Caco-2 (cell line): ENCODE data around the gene LRRC26. TPM values are rescaled to one million over a fixed set of nuclear protein-coding genes. Genes with fewer than 3 reads are reported as not detected.

Experiments used
- BruUV-seq: library from RNA; stranded (reverse); fragments of 400-500 nt; replicated peaks from 2 replicates; lab custom pipeline; 2021; lab: Mats Ljungman, UMichigan
- CTCF ChIA-PET: fragments of 300-600 bp; sonication (Branson Sonifier 250); formaldehyde crosslinking; loops from one replicate; lab custom pipeline; 2022; ENCODE audit warnings: antibody characterized with exemption; lab: Charles Lee
- POLR2A ChIA-PET: fragments of 300-600 bp; sonication (Branson Sonifier 250); formaldehyde crosslinking; loops from one replicate; lab custom pipeline; 2022; ENCODE audit warnings: antibody characterized with exemption; lab: Charles Lee
- DNase-seq, 2 experiments: peaks; one replicate each; pipeline versions ENCODE4 v3.0.0 to v3.0.0-alpha.2; 2020 to 2022
- H3K27me3 ChIP-seq: replicated peaks from 2 replicates; pipeline ENCODE4 v1.6.0; 2011; ENCODE audit warnings: low read length; ENCODE audit not compliant: control insufficient read depth, insufficient read depth
- H3K36me3 ChIP-seq: 2 replicates; pipeline ENCODE4 v1.5.1; 2011; ENCODE audit warnings: low read length; ENCODE audit not compliant: control insufficient read depth, insufficient read depth
- H3K4me1 ChIP-seq: fragments of 250-450 bp; sonication (Bioruptor Pico); 2 replicates; pipeline ENCODE4 v1.5.1; 2020; ENCODE audit warnings: mild to moderate bottlenecking
- H3K4me3 ChIP-seq: 2 replicates; pipeline ENCODE4 v1.5.1; 2011; ENCODE audit warnings: low read depth, mild to moderate bottlenecking, control low read depth, low read length
- H3K9me3 ChIP-seq: fragments of 250-450 bp; sonication (Bioruptor Pico); 2 replicates; pipeline ENCODE4 v1.5.1; 2020; ENCODE audit warnings: mild to moderate bottlenecking, moderate library complexity
- H3K27ac Mint-ChIP-seq: one replicate; pipeline ENCODE4 v1.8.0; 2022; ENCODE audit warnings: mixed read lengths; ENCODE audit not compliant: unreplicated experiment
- H3K27me3 Mint-ChIP-seq: one replicate; pipeline ENCODE4 v1.8.0; 2022; ENCODE audit warnings: mixed read lengths; ENCODE audit not compliant: insufficient read depth, unreplicated experiment
- H3K36me3 Mint-ChIP-seq: one replicate; pipeline ENCODE4 v1.8.0; 2022; ENCODE audit warnings: mild to moderate bottlenecking, mixed read lengths; ENCODE audit not compliant: insufficient read depth, unreplicated experiment
- H3K4me1 Mint-ChIP-seq: one replicate; pipeline ENCODE4 v1.8.0; 2022; ENCODE audit warnings: low read depth, mixed read lengths; ENCODE audit not compliant: unreplicated experiment
- H3K4me3 Mint-ChIP-seq: one replicate; pipeline ENCODE4 v1.8.0; 2022; ENCODE audit warnings: mild to moderate bottlenecking, moderate library complexity, mixed read lengths; ENCODE audit not compliant: unreplicated experiment
- H3K9me3 Mint-ChIP-seq: one replicate; pipeline ENCODE4 v1.8.0; 2022; ENCODE audit warnings: mixed read lengths; ENCODE audit not compliant: unreplicated experiment
- CTCF ChIP-seq, 2 experiments: fragments of 200-600 bp in 1 of 2; IDR thresholded peaks; 1 replicate in 1 of 2; 2 replicates in 1 of 2; pipeline versions ENCODE4 v1.5.1 to v1.8.0; 2011 to 2022; ENCODE audit warnings: antibody characterized with exemption in 1 of 2, control low read depth in 1 of 2, inconsistent platforms in 1 of 2, low read depth in 1 of 2, low read length in 1 of 2, mild to moderate bottlenecking in 1 of 2, moderate library complexity in 1 of 2; ENCODE audit not compliant: insufficient read depth in 1 of 2, severe bottlenecking in 1 of 2, unreplicated experiment in 1 of 2
- intact Hi-C: fragments of 100-400 bp; cut with micrococcal nuclease; formaldehyde crosslinking; loops from one replicate; pipeline ENCODE4 v1.10.0; 2022; ENCODE audit not compliant: unreplicated experiment
- total RNA-seq: library from RNA; stranded (reverse); gene quantifications from 2 replicates; pipeline ENCODE4 v1.2.3, GENCODE V29; 2022

LRRC26 gene
- total RNA-seq, 1 experiment from 2014 or later = 2.9 TPM

- DNase-seq = no peak
- Histone ChIP-seq H3K27me3 (no peaks in the 10 kb centered on the region), H3K36me3 (peaks cover 2% of the 10 kb centered on the region), H3K4me1 (peaks cover 29% of the 10 kb centered on the region), H3K9me3 (no peaks in the 10 kb centered on the region), H3K4me3 (no peak overlapping the region)
- ChIA-PET CTCF (no interaction called here), POLR2A (no interaction called here)
- BruUV-seq = no TSS peak
- peaks cover 33% of the 10 kb centered on the region for H3K36me3 Mint-ChIP-seq
- no peaks in the 10 kb centered on the region for H3K9me3 Mint-ChIP-seq
- peaks cover 15% of the 10 kb centered on the region for H3K4me1 Mint-ChIP-seq
- TF ChIP-seq CTCF (IDR thresholded peaks at IDR 0.05; ENCODE audit: insufficient read depth in 1 of 2, low read depth in 1 of 2, low read length in 1 of 2, severe bottlenecking in 1 of 2, unreplicated experiment in 1 of 2) = no peak
- H3K27me3 Mint-ChIP-seq = no peaks in the 10 kb centered on the region
- intact Hi-C loops = no loop called here
- H3K4me3 Mint-ChIP-seq = no peak overlapping the region
- no peak overlapping the region for H3K27ac Mint-ChIP-seq
These were observed 23.9 kb upstream of the LRRC26 start for GRCh38 chr9:137193771-137194170.

- Mint-ChIP-seq H3K36me3 (peaks cover 42% of the 10 kb centered on the region), H3K27ac (no peak overlapping the region), H3K4me1 (peaks cover 15% of the 10 kb centered on the region), H3K4me3 (no peak overlapping the region), H3K9me3 (no peaks in the 10 kb centered on the region), H3K27me3 (no peaks in the 10 kb centered on the region)
- H3K4me3 ChIP-seq = no peak overlapping the region
- no peak for DNase-seq
- no peaks in the 10 kb centered on the region for H3K9me3 ChIP-seq
- H3K4me1 ChIP-seq = peaks cover 20% of the 10 kb centered on the region
- CTCF ChIA-PET = no interaction called here
- intact Hi-C loops = no loop called here
- POLR2A ChIA-PET = no interaction called here
- no peaks in the 10 kb centered on the region for H3K27me3 ChIP-seq
- no peak for TF ChIP-seq CTCF (IDR thresholded peaks at IDR 0.05; ENCODE audit: insufficient read depth in 1 of 2, low read depth in 1 of 2, low read length in 1 of 2, severe bottlenecking in 1 of 2, unreplicated experiment in 1 of 2)
- no TSS peak for BruUV-seq
- H3K36me3 ChIP-seq = peaks cover 2% of the 10 kb centered on the region
These were observed 23.0 kb upstream of the LRRC26 start for GRCh38 chr9:137192859-137193258.

GRCh38 chr9:137192448-137192780, 22.6 kb upstream of the LRRC26 start:
- H3K4me1 Mint-ChIP-seq = peaks cover 19% of the 10 kb centered on the region
- H3K4me3 ChIP-seq = no peak overlapping the region
- TF ChIP-seq CTCF (IDR thresholded peaks at IDR 0.05; ENCODE audit: insufficient read depth in 1 of 2, low read depth in 1 of 2, low read length in 1 of 2, severe bottlenecking in 1 of 2, unreplicated experiment in 1 of 2) = no peak
- peaks cover 18% of the 10 kb centered on the region for H3K4me1 ChIP-seq
- H3K27ac Mint-ChIP-seq = no peak overlapping the region
- H3K4me3 Mint-ChIP-seq = no peak overlapping the region
- ChIA-PET CTCF (interaction anchor here (0.8 kb wide), 1 partner anchor 44 kb away, joined by 3 read pairs; no protein-coding TSS in a partner anchor), POLR2A (interaction anchor here (0.6 kb wide), 1 partner anchor 8 kb away, joined by 3 read pairs; the partner anchor contains the start of gene TPRN)
- DNase-seq = no peak
- H3K9me3 Mint-ChIP-seq = no peaks in the 10 kb centered on the region
- H3K27me3 Mint-ChIP-seq = no peaks in the 10 kb centered on the region
- intact Hi-C loops = no loop called here
- no TSS peak for BruUV-seq
- no peaks in the 10 kb centered on the region for H3K9me3 ChIP-seq
- H3K27me3 ChIP-seq = no peaks in the 10 kb centered on the region
- peaks cover 46% of the 10 kb centered on the region for H3K36me3 Mint-ChIP-seq
- H3K36me3 ChIP-seq = peaks cover 2% of the 10 kb centered on the region
